Right ventricle myocardium inferior (tissue), 1 donor: Measurements from ENCODE around the gene ANP32A. TPM values are rescaled to one million over a fixed set of nuclear protein-coding genes. Genes with fewer than 3 reads are reported as not detected.
"Not testable (repeated sequence)": the region's sequence is repeated elsewhere in the genome, so short reads cannot be mapped to it uniquely, and the experiment has no call there.

ENCODE experiments used
- ATAC-seq: fragments of 200-7000 bp; cut with Tn5 transposase; one replicate; pipeline ENCODE4 v1.9.1; 2020; ENCODE audit warnings: mild to moderate bottlenecking, moderate library complexity
- DNase-seq: peaks from one replicate; pipeline ENCODE4 v3.0.0; 2021; ENCODE audit errors: missing footprints
- intact Hi-C: fragments of 100-400 bp; cut with DNase I; formaldehyde crosslinking; loops from one replicate; pipeline ENCODE4 v1.11.0; 2022
- total RNA-seq: library from RNA; stranded (reverse); fragmentation: NEBNext Ultra II Directional; extraction: Animal tissue kit (Norgen Biotek cat#: 25700); gene quantifications from one replicate; pipeline ENCODE4 v1.2.1, GENCODE V29; 2021
- donor health status: DM: no; HTN: yes; CAD: no; lungs with severe emphysema.

Gene ANP32A
- total RNA-seq, 1 donor from 2014 or later = 134 TPM

- DNase-seq = no peak
- intact Hi-C loops = loop anchor here (5.0 kb wide), 1 partner anchor 92 kb away; no protein-coding TSS in a partner anchor
- ATAC-seq = no peak
Measured at GRCh38 chr15:68774120-68774519, 46.6 kb downstream of the ANP32A start.

- intact Hi-C loops = loop anchor here (5.0 kb wide), 1 partner anchor 91 kb away; no protein-coding TSS in a partner anchor
- ATAC-seq = no peak
- DNase-seq = no peak
Measured at GRCh38 chr15:68773036-68773435, 47.7 kb downstream of the ANP32A start.

GRCh38 chr15:68770216-68770615, 50.5 kb downstream of the ANP32A start:
- DNase-seq (no peak), ATAC-seq (no peak)
- intact Hi-C loops = loop anchor here (5.0 kb wide), 1 partner anchor 88 kb away; no protein-coding TSS in a partner anchor

- no peak for DNase-seq
- intact Hi-C loops = loop anchor here (5.0 kb wide), 1 partner anchor 87 kb away; no protein-coding TSS in a partner anchor
- no peak for ATAC-seq
Measured at GRCh38 chr15:68769702-68770101, 51.0 kb downstream of the ANP32A start.

DNA sequence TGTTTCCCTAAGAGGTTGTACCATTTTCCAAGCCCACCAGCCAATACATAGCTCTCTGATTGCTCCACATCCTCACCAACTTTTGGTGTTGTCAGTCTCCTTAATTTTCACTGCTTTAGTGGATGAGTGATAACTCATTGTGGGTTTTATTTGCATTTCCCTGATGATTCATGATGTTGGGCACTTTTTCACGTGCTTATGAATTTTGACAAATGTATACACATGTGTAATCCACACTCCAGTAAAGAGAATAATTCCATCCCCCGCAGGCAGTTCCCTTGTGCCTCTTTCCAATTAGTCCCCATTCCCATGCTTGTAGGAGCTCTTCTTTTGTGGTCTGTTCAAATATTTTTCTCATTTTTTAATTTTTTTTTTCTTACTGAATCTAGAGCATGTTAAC, 52.4 kb downstream of the ANP32A start:
- DNase-seq = no peak
- intact Hi-C loops = no loop called here
- ATAC-seq = no peak

DNA sequence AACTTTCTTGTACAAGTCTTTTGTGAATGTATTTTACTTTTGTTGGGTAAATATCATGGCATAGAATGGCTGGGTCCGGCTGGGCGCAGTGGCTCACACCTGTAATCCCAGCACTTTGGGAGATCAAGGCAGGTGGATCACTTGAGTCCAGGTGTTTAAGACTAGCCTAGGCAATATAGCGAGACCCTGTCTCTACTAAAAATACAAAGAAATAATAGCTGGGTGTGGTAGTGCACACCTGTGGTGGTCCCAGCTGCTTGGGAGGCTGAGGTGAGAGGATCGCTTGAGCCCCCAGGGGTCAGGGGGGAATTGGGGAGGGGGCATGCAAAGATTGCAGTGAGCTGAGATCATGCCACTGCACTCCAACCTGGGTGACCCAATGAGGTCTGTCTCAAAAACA, 52.9 kb downstream of the ANP32A start:
- no peak for ATAC-seq
- intact Hi-C loops = no loop called here
- DNase-seq = no peak

DNA sequence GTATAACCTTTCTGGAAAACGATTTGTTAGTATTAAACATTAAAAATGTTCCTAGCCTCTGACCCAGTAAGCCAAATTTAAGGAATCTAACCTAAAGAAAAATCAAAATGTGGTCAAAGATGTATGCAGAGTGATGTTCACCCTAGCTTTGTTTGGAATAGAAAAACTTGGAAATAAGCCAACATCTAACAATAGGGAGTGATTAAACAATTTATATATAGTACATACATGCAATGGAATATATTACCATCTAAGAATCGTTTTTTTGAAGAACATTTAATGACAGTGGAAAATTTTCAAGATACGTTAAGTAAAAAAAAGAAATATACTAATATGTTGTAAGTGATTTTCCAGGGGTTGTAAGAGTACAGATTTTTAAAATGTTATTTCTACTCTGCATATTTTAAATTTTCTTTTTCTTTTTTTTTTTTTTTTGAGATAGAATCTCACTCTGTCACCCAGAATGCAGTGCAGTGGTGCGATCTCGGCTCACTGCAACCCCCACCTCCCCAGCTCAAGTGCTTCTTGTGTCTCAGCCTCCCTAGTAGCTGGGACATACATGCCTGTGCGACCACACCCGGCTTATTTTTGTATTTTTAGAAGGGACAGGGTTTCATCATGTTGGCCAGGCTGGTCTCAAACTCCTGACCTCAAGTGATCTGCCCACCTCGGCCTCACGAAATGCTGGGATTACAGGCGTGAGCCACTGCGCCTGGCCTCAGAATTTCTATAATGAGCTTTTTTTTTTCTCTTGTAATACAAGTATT, 54.9 kb downstream of the ANP32A start:
- DNase-seq (no peak), ATAC-seq (no peak)
- intact Hi-C loops = no loop called here

DNA sequence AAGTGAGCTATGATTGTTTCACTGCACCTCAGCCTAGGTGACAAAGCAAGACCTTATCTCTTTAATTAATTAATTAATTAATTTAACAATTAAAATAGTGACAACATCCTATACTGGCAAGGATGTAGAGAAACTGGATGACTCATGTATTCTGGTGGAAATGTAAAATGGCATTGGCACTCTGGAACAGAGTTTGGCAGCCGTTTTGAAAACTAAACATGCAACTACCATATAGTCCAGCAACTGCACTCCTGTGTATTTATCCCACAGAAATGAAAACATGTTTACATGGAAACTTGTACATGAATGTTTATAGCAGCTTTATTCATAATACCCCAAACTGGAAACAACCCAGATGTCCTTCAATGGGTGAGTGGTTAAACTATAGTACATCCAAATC, 56.6 kb downstream of the ANP32A start:
- ATAC-seq = no peak
- no peak for DNase-seq
- intact Hi-C loops = no loop called here

DNA sequence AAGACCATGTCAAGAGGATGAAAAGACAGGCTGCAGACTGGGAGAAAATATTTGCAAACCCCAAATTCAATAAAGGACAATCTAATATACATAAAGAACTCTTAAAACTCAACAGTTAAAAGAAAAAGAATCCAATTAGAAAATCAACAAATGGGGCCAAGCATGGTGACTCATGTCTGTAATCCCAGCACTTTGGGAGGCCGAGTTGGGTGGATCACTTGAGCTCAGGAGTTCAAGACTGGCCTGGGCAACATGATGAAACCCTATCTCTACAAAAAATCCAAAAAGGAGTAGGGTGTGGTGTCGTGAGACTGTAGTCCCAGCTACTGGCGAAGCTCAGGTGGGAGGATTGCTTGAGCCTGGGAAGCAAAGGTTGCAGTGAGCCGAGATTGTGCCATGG, 57.6 kb downstream of the ANP32A start:
- ATAC-seq (no peak), DNase-seq (no peak)
- intact Hi-C loops = no loop called here

DNA sequence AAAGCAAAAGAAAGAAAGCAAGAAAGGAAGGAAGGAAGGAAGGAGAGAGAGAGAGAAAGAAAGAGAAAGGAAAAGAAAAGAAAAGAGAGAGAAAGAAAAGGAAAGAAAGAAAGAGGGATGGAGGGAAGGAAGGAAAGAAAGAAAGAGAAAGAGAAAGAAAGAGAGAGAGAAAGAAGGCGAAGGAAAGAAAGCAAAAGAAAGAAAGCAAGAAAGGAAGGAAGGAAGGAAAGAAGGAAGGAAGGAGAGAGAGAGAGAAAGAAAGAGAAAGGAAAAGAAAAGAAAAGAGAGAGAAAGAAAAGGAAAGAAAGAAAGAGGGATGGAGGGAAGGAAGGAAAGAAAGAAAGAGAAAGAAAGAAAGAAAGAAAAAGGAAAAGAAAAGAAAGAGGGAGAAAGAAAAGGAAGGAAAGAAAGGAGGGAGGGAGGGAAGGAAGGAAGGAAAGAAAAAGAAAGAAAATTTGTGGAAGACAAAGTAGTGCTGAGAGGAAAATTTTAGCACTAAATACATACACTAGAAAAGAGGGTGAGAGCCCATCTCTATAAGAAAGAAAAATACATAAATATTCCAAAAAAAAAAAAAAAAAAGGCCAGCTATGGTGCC, 60.6 kb downstream of the ANP32A start:
- intact Hi-C loops, ATAC-seq, DNase-seq: not testable (repeated sequence)

- intact Hi-C loops = no loop called here
- ATAC-seq (no peak), DNase-seq (no peak)
Measured at GRCh38 chr15:68755731-68756130, 65.0 kb downstream of the ANP32A start.

GRCh38 chr15:68751622-68752021, 69.1 kb downstream of the ANP32A start:
- intact Hi-C loops = no loop called here
- DNase-seq (no peak), ATAC-seq (no peak)

GRCh38 chr15:68749793-68750192, 70.9 kb downstream of the ANP32A start:
- DNase-seq (no peak), ATAC-seq (peak; percentile 79)
- intact Hi-C loops = no loop called here

DNA sequence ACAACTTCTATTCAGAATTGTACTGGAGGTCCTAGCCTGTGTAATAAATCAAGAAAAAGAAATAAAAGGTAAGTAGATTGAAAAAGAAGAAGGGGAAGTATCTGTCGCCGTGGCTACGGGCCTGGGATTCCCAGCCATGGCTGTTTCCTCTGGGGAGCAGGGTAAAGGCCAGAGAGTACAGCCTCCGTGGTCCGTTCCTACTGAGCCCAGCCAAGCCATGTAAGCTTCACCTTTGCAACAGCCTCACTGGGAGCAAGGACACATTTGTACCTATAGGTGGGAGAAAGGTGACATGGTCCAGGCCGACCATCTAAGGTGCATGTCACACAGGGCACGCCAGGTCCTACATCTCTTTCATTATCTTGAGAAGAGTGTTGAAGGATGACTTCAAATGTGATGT, 71.3 kb downstream of the ANP32A start:
- intact Hi-C loops = no loop called here
- ATAC-seq = peak; percentile 20

GRCh38 chr15:68743256-68743655, 77.4 kb downstream of the ANP32A start:
- ATAC-seq (no peak), DNase-seq (no peak)
- intact Hi-C loops = no loop called here

More for the DNA sequence above, 71.3 kb downstream of the ANP32A start:
- no peak for DNase-seq

- no peak for ATAC-seq
- intact Hi-C loops = no loop called here
- no peak for DNase-seq
Measured at GRCh38 chr15:68739390-68740080, 81.2 kb downstream of the ANP32A start.

- intact Hi-C loops = no loop called here
- DNase-seq (no peak), ATAC-seq (no peak)
Measured at GRCh38 chr15:68735610-68736009, 85.1 kb downstream of the ANP32A start.

GRCh38 chr15:68734881-68735280, 85.8 kb downstream of the ANP32A start:
- intact Hi-C loops = no loop called here
- ATAC-seq (no peak), DNase-seq (no peak)

DNA sequence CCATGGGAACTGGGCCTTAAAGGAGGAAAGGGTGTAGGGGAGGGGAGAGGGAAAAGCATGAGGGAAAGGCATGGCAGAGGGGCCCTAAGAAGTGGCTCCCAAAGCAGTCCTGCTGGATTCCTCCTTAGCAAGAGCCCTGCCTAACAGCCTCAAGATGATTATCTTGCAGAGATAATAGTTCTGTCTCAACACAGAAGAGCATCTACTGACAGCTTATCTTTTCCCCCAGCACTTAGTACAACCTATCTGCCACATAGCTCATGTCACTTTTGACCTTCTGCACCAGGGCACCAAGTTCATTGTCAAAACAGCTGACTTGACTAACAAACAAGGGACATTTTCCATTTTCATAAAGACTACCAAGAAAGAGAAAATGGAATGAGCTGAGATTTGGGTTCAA, 86.3 kb downstream of the ANP32A start:
- intact Hi-C loops = no loop called here
- DNase-seq = no peak
- ATAC-seq = no peak

GRCh38 chr15:68733666-68734065, 87.0 kb downstream of the ANP32A start:
- intact Hi-C loops = no loop called here

More at GRCh38 chr15:68733666-68734065, 87.0 kb downstream of the ANP32A start:
- no peak for ATAC-seq
- DNase-seq = no peak
